ENCODE results near the gene KISS1. TPM values are rescaled to one million over a fixed set of nuclear protein-coding genes. Genes with fewer than 3 reads are reported as not detected.

KISS1 gene
- total RNA-seq, 1 experiment from 2014 or later, result 1.3 TPM

DNA sequence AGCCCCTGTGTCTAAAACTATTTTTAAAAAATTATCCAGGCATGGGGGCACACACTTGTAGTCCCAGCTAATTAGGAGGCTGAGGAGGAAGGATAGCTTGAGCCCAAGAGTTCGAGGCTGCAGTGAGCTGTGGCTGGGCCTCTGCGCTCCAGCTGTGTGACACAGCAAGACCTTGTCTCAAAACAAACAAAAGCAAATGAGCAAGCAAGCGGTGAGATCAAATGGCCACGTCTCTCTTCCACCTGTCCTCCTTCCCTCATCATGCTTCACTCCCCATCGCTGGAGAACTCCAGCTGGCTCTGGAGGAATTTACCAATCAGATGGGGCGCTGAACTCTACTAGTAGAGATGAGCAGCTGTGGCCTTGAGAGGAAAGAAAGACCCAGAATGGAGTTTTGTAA is 16.2 kb downstream of the KISS1 start:
- H3K36me3 ChIP-seq (ENCODE audit: control insufficient read depth in 1 of 2, insufficient read depth in 2 of 2, low read length in 2 of 2), result no peaks in the 10 kb centered on the region
- H3K4me3 ChIP-seq (replicated peaks in 1 of 2; ENCODE audit: low read depth in 1 of 2, low read length in 2 of 2), result no peak overlapping the region
- H3K27ac ChIP-seq (ENCODE audit: low read depth, low read length), result no peak overlapping the region
- intact Hi-C loops (cut with micrococcal nuclease), result no loop called here
- TF ChIP-seq EGR1 (IDR thresholded peaks at IDR 0.05; ENCODE audit: low read depth) (no peak), CTCF (IDR thresholded peaks at IDR 0.05 in 2 of 3, conservative IDR thresholded peaks at IDR 0.05 in 1 of 3; ENCODE audit: borderline replicate concordance in 1 of 3, insufficient read depth in 1 of 3, low read depth in 2 of 3, low read length in 2 of 3) (no peak), SIN3A (IDR thresholded peaks at IDR 0.05; ENCODE audit: low read depth) (no peak), POLR2AphosphoS5 (IDR thresholded peaks at IDR 0.05; ENCODE audit: low read depth, low read length) (no peak), FOSL1 (IDR thresholded peaks at IDR 0.05; ENCODE audit: low read depth) (no peak), ZNF274 (IDR thresholded peaks at IDR 0.05; ENCODE audit: low read depth, low read length) (no peak), CEBPB (IDR thresholded peaks at IDR 0.05; ENCODE audit: low read depth) (no peak), ZFX (IDR thresholded peaks at IDR 0.05) (no peak), TCF7L2 (IDR thresholded peaks at IDR 0.05; ENCODE audit: borderline replicate concordance, extremely low read depth, insufficient read depth, insufficient read length) (no peak), JUND (IDR thresholded peaks at IDR 0.05) (no peak), ELF1 (IDR thresholded peaks at IDR 0.05; ENCODE audit: borderline replicate concordance, low read depth) (no peak), RAD21 (IDR thresholded peaks at IDR 0.05; ENCODE audit: low read depth) (no peak), EZH2 (IDR thresholded peaks at IDR 0.05) (no peak), POLR2A (IDR thresholded peaks at IDR 0.05; ENCODE audit: borderline replicate concordance, extremely low read depth, insufficient read depth, insufficient read length) (no peak), SRF (IDR thresholded peaks at IDR 0.05; ENCODE audit: low read depth) (no peak), CBX3 (IDR thresholded peaks at IDR 0.05; ENCODE audit: low read depth) (no peak), MAX (IDR thresholded peaks at IDR 0.05) (no peak), YY1 (IDR thresholded peaks at IDR 0.05; ENCODE audit: extremely low read depth, insufficient replicate concordance, low read depth, low read length) (no peak), ZBTB33 (IDR thresholded peaks at IDR 0.05; ENCODE audit: extremely low read depth, insufficient replicate concordance, low read length) (no peak), EZH2phosphoT487 (IDR thresholded peaks at IDR 0.05; ENCODE audit: borderline replicate concordance) (no peak)
- ChIA-PET CTCF (interaction anchor here (1.7 kb wide), 1 partner anchor 27 kb away, joined by 5 read pairs; no protein-coding TSS in a partner anchor), POLR2A (no interaction called here), RAD21 (ENCODE audit: low non-redundant PET in 1 of 2, low total read pairs in 2 of 2, uncharacterized antibody in 2 of 2, unreplicated experiment in 2 of 2) (interaction anchor here in 1 of 2 experiments (1.1 kb wide), 1 partner anchor 17 kb away, joined by 3 read pairs; no protein-coding TSS in a partner anchor)
- no peaks in the 10 kb centered on the region for H3K9me2 ChIP-seq (ENCODE audit: insufficient read depth)
- H3K4me2 ChIP-seq (ENCODE audit: low read length), result no peak overlapping the region
- H3K4me1 ChIP-seq (ENCODE audit: control insufficient read depth in 1 of 2, insufficient read depth in 2 of 2, low read length in 2 of 2), result peaks cover under 1 to 25% of the 10 kb centered on the region in 2 experiments; a peak in 3 of 4 replicates
- H2AFZ ChIP-seq (ENCODE audit: low read depth, low read length, poor library complexity, severe bottlenecking), result no peak overlapping the region
- DNase-seq (ENCODE audit: low read depth, low spot score) (no peak), ATAC-seq (no peak)
- H3K9ac ChIP-seq (ENCODE audit: low read length), result no peak overlapping the region
- BruUV-seq (replicated peaks), result no TSS peak
- no peaks in the 10 kb centered on the region for H3K27me3 ChIP-seq (ENCODE audit: insufficient read depth, low read length)
- H4K20me1 ChIP-seq (ENCODE audit: insufficient read depth), result no peaks in the 10 kb centered on the region
- H3K9me3 ChIP-seq (ENCODE audit: control insufficient read depth in 1 of 2, insufficient read depth in 1 of 2, low read depth in 1 of 2, low read length in 2 of 2), result no peaks in the 10 kb centered on the region
- no peaks in the 10 kb centered on the region for H3K79me2 ChIP-seq (ENCODE audit: insufficient read depth, low read length)
